Measurements from ENCODE around the gene KCNK7. TPM values are rescaled to one million over a fixed set of nuclear protein-coding genes. Genes with fewer than 3 reads are reported as not detected.
"Not testable (repeated sequence)": the region's sequence is repeated elsewhere in the genome, so short reads cannot be mapped to it uniquely, and the experiment has no call there.

KCNK7 gene, protein sequence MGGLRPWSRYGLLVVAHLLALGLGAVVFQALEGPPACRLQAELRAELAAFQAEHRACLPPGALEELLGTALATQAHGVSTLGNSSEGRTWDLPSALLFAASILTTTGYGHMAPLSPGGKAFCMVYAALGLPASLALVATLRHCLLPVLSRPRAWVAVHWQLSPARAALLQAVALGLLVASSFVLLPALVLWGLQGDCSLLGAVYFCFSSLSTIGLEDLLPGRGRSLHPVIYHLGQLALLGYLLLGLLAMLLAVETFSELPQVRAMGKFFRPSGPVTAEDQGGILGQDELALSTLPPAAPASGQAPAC
- total RNA-seq, result 1 to 10 TPM; 2.3 to 2.8 TPM

DNA sequence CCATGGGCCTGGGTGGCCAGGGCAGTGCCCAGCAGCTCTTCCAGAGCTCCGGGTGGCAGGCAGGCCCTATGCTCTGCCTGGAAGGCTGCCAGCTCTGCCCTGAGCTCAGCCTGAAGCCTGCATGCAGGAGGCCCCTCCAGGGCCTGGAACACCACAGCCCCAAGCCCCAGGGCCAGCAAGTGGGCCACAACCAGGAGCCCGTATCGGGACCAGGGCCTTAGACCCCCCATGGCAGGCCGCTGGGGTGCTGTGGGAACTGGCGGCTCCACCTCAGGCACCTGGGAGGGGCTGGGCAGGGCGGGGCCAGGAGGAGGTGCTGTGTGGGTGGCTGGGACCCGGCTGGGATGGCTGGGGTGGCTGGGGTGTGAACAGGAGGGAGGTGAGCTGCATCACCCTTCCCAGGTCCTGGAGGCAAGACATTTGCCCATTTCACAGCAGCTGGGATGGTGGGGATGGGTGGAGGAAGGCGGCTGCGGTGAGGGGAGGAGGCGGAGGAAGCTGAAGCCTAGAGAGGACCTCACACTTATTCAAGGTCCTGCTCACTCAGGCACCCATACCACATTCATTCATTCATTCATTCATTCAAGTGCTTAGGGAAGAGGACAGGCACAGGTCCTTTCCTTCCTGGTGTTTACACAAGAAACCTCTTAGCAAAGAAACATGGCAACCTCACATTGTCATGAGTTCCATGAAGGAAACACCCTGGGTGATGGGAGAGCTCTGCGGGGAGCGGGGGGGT is at the start of gene KCNK7:
TSS of gene KCNK7 (minus strand) at position 258 of the 739 bp plus-strand sequence. CDS start at position 230, 28 bp downstream.
- Mint-ChIP-seq H3K9me3 (no peaks in the 10 kb centered on the region), H3K36me3 (no peaks in the 10 kb centered on the region), H3K4me1 (ENCODE audit: low read depth in 2 of 2) (peaks cover 0 to 10% of the 10 kb centered on the region in 2 donors), H3K27me3 (no peaks in the 10 kb centered on the region), H3K27ac (no peak within 1 kb of the TSS), H3K4me3 (no peak within 1 kb of the TSS)
- no peak for DNase-seq (ENCODE audit: low spot score)
- peak in 1 of 2 donors; percentile 24 for ATAC-seq

DNA sequence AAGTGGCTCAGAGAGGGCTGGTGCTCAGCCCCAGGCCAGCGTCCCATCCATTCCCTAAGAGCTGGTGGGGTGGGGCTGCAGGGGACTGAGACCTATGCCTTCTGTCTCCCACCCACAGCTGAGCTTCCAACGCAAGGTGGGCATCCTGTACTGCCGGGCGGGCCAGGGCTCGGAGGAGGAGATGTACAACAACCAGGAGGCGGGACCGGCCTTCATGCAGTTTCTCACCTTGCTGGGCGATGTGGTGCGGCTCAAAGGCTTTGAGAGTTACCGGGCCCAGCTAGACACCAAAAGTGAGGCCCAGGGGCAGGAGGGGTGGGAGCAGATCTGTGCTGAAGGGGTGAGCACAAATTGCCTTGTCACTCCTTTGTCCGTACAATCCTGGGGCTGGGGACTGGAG is 49.2 kb upstream of the KCNK7 start:
- H3K36me3 Mint-ChIP-seq, result no peaks in the 10 kb centered on the region
- DNase-seq (ENCODE audit: low spot score) (no peak), ATAC-seq (no peak)
- H3K9me3 Mint-ChIP-seq, result no peaks in the 10 kb centered on the region
- peaks cover 28 to 30% of the 10 kb centered on the region in 2 donors for H3K4me1 Mint-ChIP-seq (ENCODE audit: low read depth in 2 of 2)
- H3K27me3 Mint-ChIP-seq, result no peaks in the 10 kb centered on the region
- H3K27ac Mint-ChIP-seq, result no peak overlapping the region
- H3K4me3 Mint-ChIP-seq, result no peak overlapping the region

GRCh38 chr11:65643971-65644370 is 48.4 kb upstream of the KCNK7 start:
- Mint-ChIP-seq H3K27me3 (no peaks in the 10 kb centered on the region), H3K27ac (peak overlapping the region in 1 of 2 donors; percentile 39), H3K4me1 (ENCODE audit: low read depth in 2 of 2) (peaks cover 35 to 36% of the 10 kb centered on the region in 2 donors), H3K36me3 (no peaks in the 10 kb centered on the region), H3K4me3 (no peak overlapping the region), H3K9me3 (no peaks in the 10 kb centered on the region)
- no peak for DNase-seq (ENCODE audit: low spot score)
- ATAC-seq, result no peak

DNA sequence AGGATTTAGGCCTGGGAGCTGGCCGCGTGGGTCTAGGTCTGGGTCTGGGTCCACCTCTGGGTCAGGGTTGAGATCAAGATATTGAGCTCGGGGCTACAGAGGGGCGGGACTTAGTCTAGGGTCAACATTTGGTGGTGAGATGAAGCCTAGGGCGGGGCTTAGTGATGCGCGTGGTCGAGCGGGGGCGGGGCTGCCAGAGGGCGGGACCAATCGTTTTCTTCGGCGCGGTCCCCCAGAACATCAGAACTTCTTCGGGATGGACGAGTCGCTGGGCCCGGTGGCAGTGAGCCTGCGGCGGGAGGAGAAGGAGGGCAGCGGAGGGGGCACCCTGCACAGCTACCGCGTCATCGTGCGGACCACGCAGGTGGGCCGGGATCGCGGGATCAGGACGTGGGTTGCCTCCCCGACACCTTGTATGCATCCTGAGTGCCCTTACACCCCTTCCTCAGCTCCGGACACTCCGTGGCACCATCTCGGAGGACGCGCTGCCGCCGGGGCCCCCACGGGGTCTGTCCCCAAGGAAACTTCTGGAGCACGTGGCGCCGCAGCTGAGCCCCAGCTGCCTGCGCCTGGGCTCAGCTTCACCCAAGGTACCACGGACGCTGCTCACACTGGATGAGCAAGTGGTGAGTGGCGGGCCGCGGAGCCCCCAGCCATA is 46.5 kb upstream of the KCNK7 start:
- ATAC-seq (no peak), DNase-seq (ENCODE audit: low spot score) (no peak)
- no peaks in the 10 kb centered on the region for H3K27me3 Mint-ChIP-seq
- no peaks in the 10 kb centered on the region for H3K9me3 Mint-ChIP-seq
- H3K36me3 Mint-ChIP-seq, result no peaks in the 10 kb centered on the region
- H3K4me1 Mint-ChIP-seq (ENCODE audit: low read depth in 2 of 2), result peaks cover 47 to 48% of the 10 kb centered on the region in 2 donors
- peak overlapping the region; percentile 95 to 96 for H3K27ac Mint-ChIP-seq
- peak overlapping the region; percentile 88 for H3K4me3 Mint-ChIP-seq

GRCh38 chr11:65641297-65642013 is 45.9 kb upstream of the KCNK7 start:
- Mint-ChIP-seq H3K36me3 (no peaks in the 10 kb centered on the region), H3K4me3 (peak overlapping the region; percentile 88), H3K27me3 (no peaks in the 10 kb centered on the region), H3K4me1 (ENCODE audit: low read depth in 2 of 2) (peaks cover 51 to 52% of the 10 kb centered on the region in 2 donors), H3K27ac (peak overlapping the region; percentile 95 to 96), H3K9me3 (no peaks in the 10 kb centered on the region)
- DNase-seq (ENCODE audit: low spot score) (no peak), ATAC-seq (no peak)

DNA sequence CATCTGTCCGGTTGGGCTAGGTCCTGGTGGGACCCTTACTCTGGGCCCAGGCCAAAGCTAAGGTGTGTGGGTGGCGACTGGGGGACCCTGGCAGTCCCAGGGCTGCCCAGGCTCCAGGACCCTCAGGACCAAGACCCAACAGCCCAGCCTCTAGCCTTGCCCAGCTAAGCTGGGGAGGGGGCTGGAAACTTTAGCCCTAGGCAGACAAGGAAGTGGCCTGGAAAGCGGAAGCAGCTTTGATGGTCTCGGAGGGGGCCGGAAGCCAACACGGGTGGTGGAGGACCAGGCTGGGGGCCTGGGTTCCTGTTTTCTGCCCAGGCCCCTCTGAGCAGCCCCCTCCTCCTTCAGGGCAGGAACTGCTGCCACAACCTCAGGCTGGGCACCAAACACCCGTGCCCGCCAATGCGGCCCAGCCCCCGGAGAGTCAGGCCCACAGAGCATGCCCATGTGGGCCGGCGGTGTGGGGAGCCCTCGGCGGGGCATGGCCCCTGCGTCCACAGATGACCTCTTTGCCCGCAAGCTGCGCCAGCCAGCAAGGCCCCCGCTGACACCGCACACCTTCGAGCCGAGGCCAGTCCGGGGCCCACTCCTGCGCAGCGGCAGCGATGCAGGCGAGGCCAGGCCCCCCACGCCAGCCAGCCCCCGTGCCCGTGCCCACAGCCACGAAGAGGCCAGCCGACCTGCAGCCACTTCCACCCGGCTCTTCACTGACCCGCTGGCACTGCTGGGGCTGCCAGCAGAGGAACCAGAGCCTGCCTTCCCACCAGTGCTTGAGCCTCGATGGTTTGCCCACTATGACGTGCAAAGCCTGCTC is 45.1 kb upstream of the KCNK7 start:
- peaks cover 51 to 52% of the 10 kb centered on the region in 2 donors for H3K4me1 Mint-ChIP-seq (ENCODE audit: low read depth in 2 of 2)
- no peaks in the 10 kb centered on the region for H3K27me3 Mint-ChIP-seq
- peak in 1 of 2 donors; percentile 37 for ATAC-seq
- no peaks in the 10 kb centered on the region for H3K36me3 Mint-ChIP-seq
- no peak for DNase-seq (ENCODE audit: low spot score)
- H3K27ac Mint-ChIP-seq, result peak overlapping the region; percentile 95 to 96
- H3K9me3 Mint-ChIP-seq, result no peaks in the 10 kb centered on the region
- peak overlapping the region; percentile 88 for H3K4me3 Mint-ChIP-seq

GRCh38 chr11:65639623-65640482 is 44.3 kb upstream of the KCNK7 start:
- H3K9me3 Mint-ChIP-seq, result no peaks in the 10 kb centered on the region
- peak overlapping the region; percentile 88 for H3K4me3 Mint-ChIP-seq
- H3K27me3 Mint-ChIP-seq, result no peaks in the 10 kb centered on the region
- DNase-seq (ENCODE audit: low spot score), result peak; percentile 85
- H3K36me3 Mint-ChIP-seq, result no peaks in the 10 kb centered on the region
- ATAC-seq, result peak; percentile 50 to 57
- peaks cover 52 to 54% of the 10 kb centered on the region in 2 donors for H3K4me1 Mint-ChIP-seq (ENCODE audit: low read depth in 2 of 2)
- H3K27ac Mint-ChIP-seq, result peak overlapping the region; percentile 95 to 96

- H3K4me3 Mint-ChIP-seq, result peak overlapping the region; percentile 88
Observed at GRCh38 chr11:65639228-65639597, 43.6 kb upstream of the KCNK7 start.

DNA sequence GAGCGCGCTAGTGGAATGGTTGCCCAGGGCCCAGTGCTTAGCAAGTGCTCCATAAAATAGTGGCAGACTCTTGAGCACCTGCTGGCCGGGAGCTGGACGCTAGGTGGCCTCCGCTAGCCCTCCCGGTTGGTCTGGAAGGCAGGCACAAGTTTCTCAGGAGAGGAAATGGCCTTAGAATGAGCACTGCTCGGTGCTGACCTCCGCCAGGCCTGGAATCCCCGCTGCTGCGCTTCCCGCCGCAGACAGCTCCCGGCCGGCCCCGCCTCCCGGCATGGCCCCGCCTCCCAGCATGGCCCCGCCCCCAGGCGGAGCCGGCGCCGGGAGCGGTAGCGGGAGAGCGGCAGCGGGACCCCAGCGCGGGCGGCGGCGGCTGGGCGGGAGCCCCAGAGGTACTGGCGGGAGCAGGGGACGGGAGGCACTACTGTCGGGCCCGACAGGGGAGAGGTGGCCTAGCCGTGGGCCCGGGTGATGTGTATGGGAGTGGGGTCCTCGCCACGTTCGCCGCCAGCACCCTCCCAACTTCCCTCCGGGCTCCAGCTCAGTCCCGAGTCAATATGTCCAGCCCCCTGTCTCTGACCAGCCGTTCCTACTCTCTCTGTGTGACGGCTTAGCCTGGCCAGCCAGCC is 42.3 kb upstream of the KCNK7 start, which contains the start of gene SIPA1:
TSS of gene SIPA1 (plus strand) at position 308 of the 626 bp plus-strand sequence. CDS start 2,821 bp downstream, outside the sequence.
- ATAC-seq, result peak; percentile 77 to 90
- H3K9me3 Mint-ChIP-seq, result no peaks in the 10 kb centered on the region
- H3K36me3 Mint-ChIP-seq, result no peaks in the 10 kb centered on the region
- peak within 1 kb of the TSS; percentile 88 for H3K4me3 Mint-ChIP-seq
- peaks cover 50 to 56% of the 10 kb centered on the region in 2 donors for H3K4me1 Mint-ChIP-seq (ENCODE audit: low read depth in 2 of 2)
- H3K27me3 Mint-ChIP-seq, result no peaks in the 10 kb centered on the region
- DNase-seq (ENCODE audit: low spot score), result peak; percentile 87
- peak within 1 kb of the TSS; percentile 95 to 96 for H3K27ac Mint-ChIP-seq

More at GRCh38 chr11:65639228-65639597, 43.6 kb upstream of the KCNK7 start:
- Mint-ChIP-seq H3K4me1 (ENCODE audit: low read depth in 2 of 2) (peaks cover 54 to 58% of the 10 kb centered on the region in 2 donors), H3K27ac (peak overlapping the region; percentile 95 to 96)
- not testable (repeated sequence) for H3K36me3 Mint-ChIP-seq; ATAC-seq; H3K9me3 Mint-ChIP-seq; H3K27me3 Mint-ChIP-seq; DNase-seq (ENCODE audit: low spot score)

DNA sequence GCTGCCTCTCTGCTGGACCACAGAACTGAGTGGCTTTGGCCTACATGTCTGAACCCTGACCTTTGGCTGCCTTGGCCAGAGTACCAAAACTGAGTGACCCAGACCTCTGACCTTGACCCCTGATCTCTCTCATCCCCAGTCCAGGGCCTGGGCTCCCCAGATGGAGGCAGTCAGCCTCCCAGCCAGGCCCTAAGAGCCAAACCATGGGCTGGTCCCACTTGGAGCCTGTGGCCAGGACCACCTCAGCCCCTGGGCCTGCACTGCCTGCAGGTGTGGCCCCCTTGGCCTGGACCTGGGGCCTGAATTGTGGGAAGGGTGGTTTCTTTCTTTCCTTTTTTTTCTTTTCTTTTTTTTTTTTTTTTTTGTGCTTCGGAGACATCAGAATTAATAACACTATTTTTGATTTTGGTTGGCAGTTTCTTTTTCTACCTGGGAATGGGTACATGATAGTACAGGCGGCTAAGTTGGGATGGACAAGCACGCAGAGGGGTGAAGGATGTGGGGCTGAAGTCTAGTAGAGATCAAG is 41.5 kb upstream of the KCNK7 start:
- Mint-ChIP-seq H3K36me3 (no peaks in the 10 kb centered on the region), H3K27me3 (no peaks in the 10 kb centered on the region), H3K4me1 (ENCODE audit: low read depth in 2 of 2) (peaks cover 50 to 56% of the 10 kb centered on the region in 2 donors), H3K9me3 (no peaks in the 10 kb centered on the region), H3K4me3 (peak overlapping the region; percentile 88), H3K27ac (peak overlapping the region; percentile 95 to 96)
- DNase-seq (ENCODE audit: low spot score) (no peak), ATAC-seq (no peak)
